ENCODE data around the gene ATF4. TPM values are rescaled to one million over a fixed set of nuclear protein-coding genes. Genes with fewer than 3 reads are reported as not detected.

The ATF4 gene
- total RNA-seq, 1 experiment from 2014 or later = 230 TPM

- no TSS peak for BruUV-seq (replicated peaks)
- DNase-seq = no peak
- Histone ChIP-seq H3K9me3 (ENCODE audit: low read length) (no peaks in the 10 kb centered on the region), H3K4me3 (ENCODE audit: low read length) (no peak overlapping the region), H3K27me3 (ENCODE audit: low read length) (no peaks in the 10 kb centered on the region), H2AFZ (ENCODE audit: low read length) (no peak overlapping the region), H3K9ac (ENCODE audit: low read length) (no peak overlapping the region), H3K79me2 (ENCODE audit: low read length) (no peaks in the 10 kb centered on the region), H3K4me1 (ENCODE audit: insufficient read depth, low read length) (no peaks in the 10 kb centered on the region), H3K4me2 (ENCODE audit: low read length) (no peak overlapping the region), H3K27ac (ENCODE audit: low read length) (no peak overlapping the region), H3F3A (ENCODE audit: low read length, unreplicated experiment) (no peaks in the 10 kb centered on the region), H3K36me3 (ENCODE audit: low read depth, low read length) (no peaks in the 10 kb centered on the region), H4K20me1 (ENCODE audit: low read length) (no peaks in the 10 kb centered on the region), H3K9me2 (replicated peaks; ENCODE audit: low read length) (no peaks in the 10 kb centered on the region)
- ATAC-seq = no peak
- CTCF ChIA-PET = no interaction called here
- POLR2A ChIA-PET (ENCODE audit: unreplicated experiment) = no interaction called here
- intact Hi-C loops (cut with micrococcal nuclease) = no loop called here
- TF ChIP-seq, protein P1, sequence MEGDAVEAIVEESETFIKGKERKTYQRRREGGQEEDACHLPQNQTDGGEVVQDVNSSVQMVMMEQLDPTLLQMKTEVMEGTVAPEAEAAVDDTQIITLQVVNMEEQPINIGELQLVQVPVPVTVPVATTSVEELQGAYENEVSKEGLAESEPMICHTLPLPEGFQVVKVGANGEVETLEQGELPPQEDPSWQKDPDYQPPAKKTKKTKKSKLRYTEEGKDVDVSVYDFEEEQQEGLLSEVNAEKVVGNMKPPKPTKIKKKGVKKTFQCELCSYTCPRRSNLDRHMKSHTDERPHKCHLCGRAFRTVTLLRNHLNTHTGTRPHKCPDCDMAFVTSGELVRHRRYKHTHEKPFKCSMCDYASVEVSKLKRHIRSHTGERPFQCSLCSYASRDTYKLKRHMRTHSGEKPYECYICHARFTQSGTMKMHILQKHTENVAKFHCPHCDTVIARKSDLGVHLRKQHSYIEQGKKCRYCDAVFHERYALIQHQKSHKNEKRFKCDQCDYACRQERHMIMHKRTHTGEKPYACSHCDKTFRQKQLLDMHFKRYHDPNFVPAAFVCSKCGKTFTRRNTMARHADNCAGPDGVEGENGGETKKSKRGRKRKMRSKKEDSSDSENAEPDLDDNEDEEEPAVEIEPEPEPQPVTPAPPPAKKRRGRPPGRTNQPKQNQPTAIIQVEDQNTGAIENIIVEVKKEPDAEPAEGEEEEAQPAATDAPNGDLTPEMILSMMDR (conservative IDR thresholded peaks at IDR 0.05; ENCODE audit: low read depth, low read length) = no peak
- TF ChIP-seq EZH2phosphoT487 (IDR thresholded peaks at IDR 0.05; ENCODE audit: borderline replicate concordance, low read length) = no peak
- no peak for TF ChIP-seq EZH2 (IDR thresholded peaks at IDR 0.05; ENCODE audit: low read length, unreplicated experiment)
Measured at GRCh38 chr22:39481595-39481994, 38.8 kb upstream of the ATF4 start.

GRCh38 chr22:39482768-39483167 lies 37.6 kb upstream of the ATF4 start:
- H3K4me3 ChIP-seq (ENCODE audit: low read length) = no peak overlapping the region
- no peaks in the 10 kb centered on the region for H3K27me3 ChIP-seq (ENCODE audit: low read length)
- no peaks in the 10 kb centered on the region for H3K9me3 ChIP-seq (ENCODE audit: low read length)
- H3K79me2 ChIP-seq (ENCODE audit: low read length) = no peaks in the 10 kb centered on the region
- H3K4me2 ChIP-seq (ENCODE audit: low read length) = no peak overlapping the region
- DNase-seq (no peak), ATAC-seq (no peak)
- ChIA-PET CTCF (no interaction called here), POLR2A (ENCODE audit: unreplicated experiment) (no interaction called here)
- no peak overlapping the region for H2AFZ ChIP-seq (ENCODE audit: low read length)
- no TSS peak for BruUV-seq (replicated peaks)
- H3K4me1 ChIP-seq (ENCODE audit: insufficient read depth, low read length) = no peaks in the 10 kb centered on the region
- no peak overlapping the region for H3K9ac ChIP-seq (ENCODE audit: low read length)
- H3K36me3 ChIP-seq (ENCODE audit: low read depth, low read length) = no peaks in the 10 kb centered on the region
- no peaks in the 10 kb centered on the region for H3K9me2 ChIP-seq (replicated peaks; ENCODE audit: low read length)
- intact Hi-C loops (cut with micrococcal nuclease) = no loop called here
- H3K27ac ChIP-seq (ENCODE audit: low read length) = no peak overlapping the region
- TF ChIP-seq EZH2 (IDR thresholded peaks at IDR 0.05; ENCODE audit: low read length, unreplicated experiment) (no peak), EZH2phosphoT487 (IDR thresholded peaks at IDR 0.05; ENCODE audit: borderline replicate concordance, low read length) (no peak)
- TF ChIP-seq, protein P1 (conservative IDR thresholded peaks at IDR 0.05; ENCODE audit: low read depth, low read length) = no peak
- H4K20me1 ChIP-seq (ENCODE audit: low read length) = no peaks in the 10 kb centered on the region
- no peaks in the 10 kb centered on the region for H3F3A ChIP-seq (ENCODE audit: low read length, unreplicated experiment)

- Histone ChIP-seq H3K4me2 (ENCODE audit: low read length) (no peak overlapping the region), H3K27me3 (ENCODE audit: low read length) (no peaks in the 10 kb centered on the region), H3K4me3 (ENCODE audit: low read length) (no peak overlapping the region), H3F3A (ENCODE audit: low read length, unreplicated experiment) (no peaks in the 10 kb centered on the region), H4K20me1 (ENCODE audit: low read length) (no peaks in the 10 kb centered on the region), H3K79me2 (ENCODE audit: low read length) (no peaks in the 10 kb centered on the region), H3K9me2 (replicated peaks; ENCODE audit: low read length) (no peaks in the 10 kb centered on the region), H3K9ac (ENCODE audit: low read length) (no peak overlapping the region), H3K27ac (ENCODE audit: low read length) (no peak overlapping the region), H2AFZ (ENCODE audit: low read length) (no peak overlapping the region), H3K4me1 (ENCODE audit: insufficient read depth, low read length) (no peaks in the 10 kb centered on the region), H3K36me3 (ENCODE audit: low read depth, low read length) (no peaks in the 10 kb centered on the region), H3K9me3 (ENCODE audit: low read length) (no peaks in the 10 kb centered on the region)
- POLR2A ChIA-PET (ENCODE audit: unreplicated experiment) = no interaction called here
- intact Hi-C loops (cut with micrococcal nuclease) = no loop called here
- no peak for TF ChIP-seq EZH2 (IDR thresholded peaks at IDR 0.05; ENCODE audit: low read length, unreplicated experiment)
- TF ChIP-seq, protein P1 (conservative IDR thresholded peaks at IDR 0.05; ENCODE audit: low read depth, low read length) = no peak
- DNase-seq (no peak), ATAC-seq (no peak)
- CTCF ChIA-PET = interaction anchor here (0.6 kb wide), 1 partner anchor 87 kb away, joined by 4 read pairs; the partner anchor contains the start of gene TAB1
- BruUV-seq (replicated peaks) = no TSS peak
Measured at GRCh38 chr22:39486951-39487825, 33.2 kb upstream of the ATF4 start.
